Stimulated activated effector memory CD8-positive, alpha-beta T cell treated with anti-CD3 and anti-CD28 coated beads, Interleukin-12 subunit alpha, Interleukin-12 subunit beta, amount 100 ng/mL, for 72 hours (primary cell): ENCODE measurements around the gene AMPD1.

ENCODE experiments used
- ATAC-seq: fragments of 150-1000 bp; cut with Tn5 transposase; 2 replicates; pipeline ENCODE4 v1.10.0; 2021
- DNase-seq, 2 donors: peaks; one replicate each; pipeline ENCODE4 v3.0.0; 2021 to 2022; ENCODE audit warnings: low spot score in 2 of 2
- H3K27ac Mint-ChIP-seq: one replicate; pipeline ENCODE4 v1.8.0; 2022; ENCODE audit warnings: mild to moderate bottlenecking, mixed read lengths
- H3K36me3 Mint-ChIP-seq: one replicate; pipeline ENCODE4 v1.8.0; 2022; ENCODE audit warnings: mild to moderate bottlenecking, mixed read lengths
- H3K4me1 Mint-ChIP-seq: one replicate; pipeline ENCODE4 v1.8.0; 2022; ENCODE audit warnings: mixed read lengths
- H3K4me3 Mint-ChIP-seq: one replicate; pipeline ENCODE4 v1.8.0; 2022; ENCODE audit warnings: mild to moderate bottlenecking, mixed read lengths
- H3K9me3 Mint-ChIP-seq: one replicate; pipeline ENCODE4 v1.8.0; 2022; ENCODE audit warnings: mixed read lengths

Gene AMPD1

GRCh38 chr1:114623364-114623763 lies 72.0 kb downstream of the AMPD1 start:
- Mint-ChIP-seq H3K36me3 (no peaks in the 10 kb centered on the region), H3K4me1 (no peaks in the 10 kb centered on the region), H3K9me3 (no peaks in the 10 kb centered on the region), H3K4me3 (no peak overlapping the region), H3K27ac (no peak overlapping the region)
- DNase-seq (no peak), ATAC-seq (no peak)
